Fibroblast of mammary gland (primary cell): Measurements from ENCODE around the gene USP33.

ENCODE experiments used
- DNase-seq: peaks from one replicate; pipeline ENCODE4 v3.0.0-alpha.2; 2010; ENCODE audit warnings: low read depth
- H3K4me3 ChIP-seq: 2 replicates; pipeline ENCODE4 v1.5.1; 2011; ENCODE audit warnings: low read depth, mild to moderate bottlenecking, low read length, moderate library complexity; ENCODE audit not compliant: control insufficient read depth
- TF ChIP-seq, protein P1 (sequence below): conservative IDR thresholded peaks from 2 replicates; pipeline ENCODE4 v1.5.1; 2011; ENCODE audit warnings: low read depth, low read length, inconsistent platforms; ENCODE audit not compliant: control insufficient read depth, insufficient read depth

Gene USP33

DNA sequence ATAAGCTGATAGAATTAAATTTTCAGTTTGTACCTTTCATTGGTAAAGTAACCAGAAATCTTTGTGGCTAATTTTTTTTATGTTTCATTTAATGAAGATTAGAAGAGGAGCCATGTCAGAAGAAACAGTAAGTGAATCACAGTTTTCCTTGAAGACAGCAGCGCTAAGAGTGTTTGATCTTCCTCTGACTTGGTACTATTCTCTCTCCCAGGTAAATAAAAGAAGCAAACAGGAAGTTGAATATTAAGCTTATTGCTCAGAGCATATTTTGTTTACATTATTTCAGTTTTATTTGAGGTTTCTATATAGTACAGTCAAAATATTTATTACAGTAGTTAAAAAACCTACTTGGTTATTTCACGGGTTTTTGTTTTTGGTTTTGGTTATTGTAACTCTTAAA, 23.5 kb upstream of the USP33 start:
- DNase-seq, result no peak
- TF ChIP-seq, protein P1, sequence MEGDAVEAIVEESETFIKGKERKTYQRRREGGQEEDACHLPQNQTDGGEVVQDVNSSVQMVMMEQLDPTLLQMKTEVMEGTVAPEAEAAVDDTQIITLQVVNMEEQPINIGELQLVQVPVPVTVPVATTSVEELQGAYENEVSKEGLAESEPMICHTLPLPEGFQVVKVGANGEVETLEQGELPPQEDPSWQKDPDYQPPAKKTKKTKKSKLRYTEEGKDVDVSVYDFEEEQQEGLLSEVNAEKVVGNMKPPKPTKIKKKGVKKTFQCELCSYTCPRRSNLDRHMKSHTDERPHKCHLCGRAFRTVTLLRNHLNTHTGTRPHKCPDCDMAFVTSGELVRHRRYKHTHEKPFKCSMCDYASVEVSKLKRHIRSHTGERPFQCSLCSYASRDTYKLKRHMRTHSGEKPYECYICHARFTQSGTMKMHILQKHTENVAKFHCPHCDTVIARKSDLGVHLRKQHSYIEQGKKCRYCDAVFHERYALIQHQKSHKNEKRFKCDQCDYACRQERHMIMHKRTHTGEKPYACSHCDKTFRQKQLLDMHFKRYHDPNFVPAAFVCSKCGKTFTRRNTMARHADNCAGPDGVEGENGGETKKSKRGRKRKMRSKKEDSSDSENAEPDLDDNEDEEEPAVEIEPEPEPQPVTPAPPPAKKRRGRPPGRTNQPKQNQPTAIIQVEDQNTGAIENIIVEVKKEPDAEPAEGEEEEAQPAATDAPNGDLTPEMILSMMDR, result no peak

DNA sequence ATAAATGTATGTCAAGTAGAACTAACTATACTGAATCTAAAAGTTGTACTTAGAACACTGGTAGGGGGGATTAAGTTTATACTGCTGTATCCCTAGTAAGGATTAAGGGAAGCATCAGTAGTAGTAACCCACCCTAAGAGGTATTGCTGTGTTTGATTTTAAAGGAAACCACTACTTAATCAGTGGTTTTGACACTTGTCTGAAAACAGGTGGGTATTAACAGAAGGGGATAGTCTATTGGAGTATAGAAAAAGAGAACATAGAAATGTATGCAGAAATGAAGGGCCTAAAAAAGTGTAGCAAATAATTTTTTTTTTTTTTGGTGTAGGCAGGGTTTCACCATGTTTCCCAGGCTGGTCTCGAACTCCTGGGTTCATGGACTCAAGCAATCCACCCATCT, 22.0 kb upstream of the USP33 start:
- no peak for DNase-seq
- H3K4me3 ChIP-seq, result no peak overlapping the region
- TF ChIP-seq, protein P1, result no peak

More for the DNA sequence above, 23.5 kb upstream of the USP33 start:
- H3K4me3 ChIP-seq, result no peak overlapping the region

DNA sequence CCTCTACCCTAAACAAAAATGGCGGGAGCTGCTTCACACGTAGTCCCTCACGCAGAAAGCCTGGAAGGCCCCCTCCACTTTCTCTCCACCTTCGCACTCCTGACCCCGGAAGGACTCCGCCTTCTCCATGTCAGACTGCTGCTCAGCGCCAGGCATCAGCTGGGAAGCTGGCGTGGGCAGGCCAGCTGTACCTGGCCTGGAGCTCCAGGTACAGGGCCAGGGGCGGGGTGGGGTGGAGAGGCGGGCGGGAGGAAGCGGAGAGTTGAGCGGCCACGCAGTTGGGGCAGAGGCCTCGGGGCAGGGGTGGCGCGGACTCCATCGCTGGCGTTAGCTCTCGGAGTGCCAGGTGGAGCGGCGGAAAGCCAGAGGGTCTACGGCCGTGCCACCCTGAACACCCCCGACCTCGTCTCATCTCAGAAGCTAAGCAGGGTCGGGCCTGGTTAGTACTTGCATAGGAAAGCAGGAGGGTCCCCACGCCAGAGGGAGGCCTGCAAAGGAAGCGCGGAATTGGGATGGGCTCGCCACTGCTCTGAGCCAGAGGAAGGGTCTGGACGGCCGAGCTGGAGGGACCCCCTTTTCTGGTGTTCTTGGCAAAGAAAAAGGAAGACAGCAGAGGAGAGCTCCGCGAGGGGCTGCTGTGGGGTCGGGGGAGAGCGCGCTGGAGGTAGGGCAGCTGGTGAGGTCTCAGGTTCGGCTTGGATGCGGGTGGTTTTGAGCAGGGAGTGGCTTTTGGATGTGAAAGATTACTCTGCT, 20.1 kb upstream of the USP33 start, which contains the start of gene MIGA1:
MIGA1 (plus strand) TSS at position 121 of the 753 bp plus-strand sequence. CDS start 3,604 bp downstream, outside the sequence.
- H3K4me3 ChIP-seq, result peak within 1 kb of the TSS; percentile 87
- TF ChIP-seq, protein P1, result no peak
- peak; percentile 89 for DNase-seq

DNA sequence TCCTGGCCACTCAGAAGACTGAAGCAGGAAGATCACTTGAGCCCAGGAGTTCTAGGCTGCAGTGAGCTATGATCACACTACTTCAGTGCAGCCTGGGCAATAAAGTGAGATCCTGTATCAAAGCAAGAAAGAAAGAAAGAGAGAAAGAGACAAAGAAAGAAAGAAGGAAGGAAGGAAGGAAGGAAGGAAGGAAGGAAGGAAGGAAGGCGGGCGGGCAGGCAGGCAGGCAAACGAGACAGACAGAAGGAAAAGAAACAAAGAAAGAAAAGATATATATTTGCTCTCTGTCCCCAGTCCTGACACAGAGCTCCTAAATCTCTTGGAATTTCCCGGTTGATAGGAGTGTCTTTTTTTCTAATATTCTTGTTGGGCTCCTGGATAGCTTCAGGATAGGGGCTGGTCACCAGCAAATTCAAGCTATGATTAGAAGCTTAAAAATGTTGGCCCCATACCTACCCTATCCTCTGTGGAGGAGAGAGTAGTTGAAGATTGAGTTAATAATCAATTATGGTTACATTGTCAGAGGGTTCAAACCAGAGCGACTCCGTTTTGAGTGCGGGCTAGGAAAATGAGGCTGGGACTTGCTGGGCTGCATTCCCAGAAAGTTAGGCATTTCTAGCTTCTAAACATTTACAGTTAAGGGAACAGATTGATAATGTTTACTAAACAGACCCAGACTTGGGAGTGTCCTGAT, 16.5 kb upstream of the USP33 start:
- no peak overlapping the region for H3K4me3 ChIP-seq
- DNase-seq, result no peak
- TF ChIP-seq, protein P1, result no peak

DNA sequence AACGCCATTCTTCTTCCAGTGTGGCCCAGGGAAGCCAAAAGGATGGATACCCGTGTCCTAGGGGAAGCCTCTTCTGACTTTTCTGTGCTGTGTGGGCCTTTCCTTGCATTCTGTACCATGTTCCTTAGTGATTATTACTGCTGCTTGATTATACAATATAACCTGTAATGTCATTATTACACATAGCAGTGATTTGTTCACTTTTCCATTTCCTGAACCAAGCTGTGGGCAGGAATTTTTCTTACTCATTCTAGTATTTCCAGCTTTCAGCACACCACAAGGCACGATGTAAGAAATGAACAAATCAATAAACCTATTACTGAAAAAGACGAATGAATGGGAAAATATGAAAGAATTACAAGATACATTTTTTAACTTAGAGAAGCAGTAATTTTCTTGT, 8.4 kb upstream of the USP33 start:
- no peak overlapping the region for H3K4me3 ChIP-seq
- TF ChIP-seq, protein P1, result no peak
- DNase-seq, result no peak

DNA sequence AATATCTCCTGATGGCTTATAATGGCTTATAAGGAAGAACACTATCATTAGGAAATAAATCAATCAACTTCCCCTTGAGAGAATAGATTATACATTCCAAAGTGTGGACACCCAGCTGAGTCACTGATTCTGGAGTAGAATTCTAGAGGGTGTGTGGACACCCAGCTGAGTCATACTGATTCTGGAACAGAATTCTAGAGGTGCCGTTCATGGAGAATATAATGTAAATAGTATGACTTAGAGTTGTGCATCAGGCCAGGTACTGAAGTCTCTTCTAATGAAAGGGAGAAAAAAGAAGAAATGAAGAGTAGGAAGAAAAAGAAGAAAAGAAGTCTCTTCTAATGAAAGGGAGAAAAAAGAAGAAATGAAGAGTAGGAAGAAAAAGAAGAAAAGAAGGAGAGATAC, 2.4 kb upstream of the USP33 start:
- peak; percentile 86 for DNase-seq
- TF ChIP-seq, protein P1, result no peak
- H3K4me3 ChIP-seq, result no peak overlapping the region

DNA sequence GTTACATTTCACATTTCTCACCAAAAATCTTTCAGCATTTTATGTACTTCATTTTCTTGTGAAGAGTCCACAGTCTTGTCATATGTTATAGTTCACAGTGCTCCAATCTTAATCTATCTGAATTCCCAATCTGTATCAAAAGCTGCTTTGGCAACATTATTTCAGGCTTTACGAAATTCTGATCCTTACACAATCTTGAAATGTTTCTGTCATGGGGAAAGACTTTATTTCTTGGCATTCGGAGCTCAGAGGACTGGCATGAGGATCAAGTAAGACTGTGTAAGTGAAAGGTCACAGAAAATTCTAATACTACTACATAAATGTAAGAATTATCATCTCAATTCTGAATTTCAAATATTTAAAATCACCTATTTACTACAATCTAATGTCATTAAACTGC, 2.0 kb downstream of the USP33 start:
- DNase-seq, result peak; percentile 80
- TF ChIP-seq, protein P1, result no peak
- peak overlapping the region; percentile 92 for H3K4me3 ChIP-seq
